ENCODE results near the gene ETNK1.
A peak's percentile ranks its signal among the peaks of the same experiment; 100 is the strongest.
"Not testable (repeated sequence)": the region's sequence is repeated elsewhere in the genome, so short reads cannot be mapped to it uniquely, and the experiment has no call there.

Gene ETNK1

DNA sequence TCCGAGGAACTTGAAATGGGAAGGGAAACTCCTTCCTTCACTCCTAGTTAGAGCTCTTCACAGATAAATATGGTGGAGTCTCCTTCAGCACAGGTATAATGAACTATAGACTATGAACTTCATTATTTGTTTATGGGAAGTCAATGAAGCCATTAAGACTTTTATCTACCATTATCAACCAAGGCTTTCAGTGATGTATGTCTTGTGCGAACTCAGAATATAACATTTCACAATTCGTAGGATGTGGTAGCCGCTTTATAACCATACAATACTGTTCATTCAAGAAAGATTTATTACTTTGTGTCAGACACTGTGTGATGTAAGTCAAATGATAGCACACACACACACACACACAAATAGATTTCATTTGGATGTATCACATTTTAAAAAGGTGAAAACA lies 24.8 kb upstream of the ETNK1 start:
- no peak overlapping the region for H3K4me3 ChIP-seq (ENCODE audit: low read depth in 1 of 5, low read length in 5 of 5)
- no peak overlapping the region for H3K9ac ChIP-seq (ENCODE audit: low read length in 5 of 5)
- H3K36me3 ChIP-seq (ENCODE audit: control insufficient read depth in 5 of 5, insufficient read depth in 5 of 5, low read length in 5 of 5) = no peaks in the 10 kb centered on the region
- no peaks in the 10 kb centered on the region for H3K27me3 ChIP-seq (ENCODE audit: control insufficient read depth in 5 of 5, insufficient read depth in 4 of 5, low read length in 5 of 5)
- H3K27ac ChIP-seq (ENCODE audit: low read depth, low read length) = no peak overlapping the region
- no peaks in the 10 kb centered on the region for H3K9me3 ChIP-seq (ENCODE audit: control insufficient read depth in 5 of 5, low read length in 5 of 5)
- no peaks in the 10 kb centered on the region for H3K4me1 ChIP-seq (ENCODE audit: control insufficient read depth in 5 of 5, insufficient read depth in 5 of 5, low read length in 5 of 5)

DNA sequence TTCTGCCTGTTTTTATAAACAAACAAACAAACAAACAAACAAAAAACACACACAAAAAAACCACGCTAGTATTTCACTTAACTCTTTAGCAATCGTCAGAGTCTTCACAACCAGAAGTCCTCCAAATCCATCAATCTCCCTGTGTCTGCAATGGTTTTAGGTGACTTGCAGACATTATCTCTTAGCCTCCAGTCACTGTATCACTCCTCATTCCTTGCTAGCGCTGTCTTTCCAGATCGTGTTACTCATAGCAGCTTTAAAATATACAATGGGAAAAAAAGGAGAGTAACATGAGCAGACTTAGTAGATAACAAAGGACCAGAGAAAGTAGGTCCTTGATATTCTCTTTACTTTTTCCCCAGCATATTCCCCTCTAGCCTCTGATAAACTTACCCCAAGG lies 15.5 kb upstream of the ETNK1 start:
- H3K27ac ChIP-seq (ENCODE audit: low read depth, low read length) = no peak overlapping the region
- H3K36me3 ChIP-seq (ENCODE audit: control insufficient read depth in 5 of 5, insufficient read depth in 5 of 5, low read length in 5 of 5) = no peaks in the 10 kb centered on the region
- H3K9ac ChIP-seq (ENCODE audit: low read length in 5 of 5) = no peak overlapping the region
- no peaks in the 10 kb centered on the region for H3K4me1 ChIP-seq (ENCODE audit: control insufficient read depth in 5 of 5, insufficient read depth in 5 of 5, low read length in 5 of 5)
- H3K4me3 ChIP-seq (ENCODE audit: low read depth in 1 of 5, low read length in 5 of 5) = no peak overlapping the region
- no peaks in the 10 kb centered on the region for H3K27me3 ChIP-seq (ENCODE audit: control insufficient read depth in 5 of 5, insufficient read depth in 4 of 5, low read length in 5 of 5)
- H3K9me3 ChIP-seq (ENCODE audit: control insufficient read depth in 5 of 5, low read length in 5 of 5) = peaks cover 0 to 17% (median 3%) of the 10 kb centered on the region in 5 donors

DNA sequence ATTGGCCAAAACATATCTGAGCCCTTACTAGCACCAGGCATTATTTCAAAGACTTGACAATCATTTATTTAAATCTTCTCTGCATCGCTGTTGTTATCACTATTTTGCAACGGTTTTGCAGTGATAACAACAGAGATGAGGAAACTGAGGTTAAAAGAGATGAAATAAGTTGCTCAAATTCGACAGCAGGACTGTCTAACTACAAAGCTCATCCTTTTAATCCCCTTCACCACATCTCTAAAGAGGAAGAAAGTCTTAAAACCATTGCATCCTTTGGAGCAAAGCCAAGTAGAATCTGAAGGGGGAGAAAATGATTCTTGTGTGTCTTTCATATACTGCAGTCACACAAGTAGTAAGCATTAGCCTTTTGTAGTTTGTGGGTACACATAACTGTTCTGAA lies 14.8 kb upstream of the ETNK1 start:
- Histone ChIP-seq H3K4me1 (ENCODE audit: control insufficient read depth in 5 of 5, insufficient read depth in 5 of 5, low read length in 5 of 5) (no peaks in the 10 kb centered on the region), H3K27me3 (ENCODE audit: control insufficient read depth in 5 of 5, insufficient read depth in 4 of 5, low read length in 5 of 5) (no peaks in the 10 kb centered on the region), H3K9ac (ENCODE audit: low read length in 5 of 5) (no peak overlapping the region), H3K9me3 (ENCODE audit: control insufficient read depth in 5 of 5, low read length in 5 of 5) (peaks cover 0 to 17% (median 3%) of the 10 kb centered on the region in 5 donors), H3K36me3 (ENCODE audit: control insufficient read depth in 5 of 5, insufficient read depth in 5 of 5, low read length in 5 of 5) (no peaks in the 10 kb centered on the region), H3K4me3 (ENCODE audit: low read depth in 1 of 5, low read length in 5 of 5) (no peak overlapping the region), H3K27ac (ENCODE audit: low read depth, low read length) (no peak overlapping the region)

DNA sequence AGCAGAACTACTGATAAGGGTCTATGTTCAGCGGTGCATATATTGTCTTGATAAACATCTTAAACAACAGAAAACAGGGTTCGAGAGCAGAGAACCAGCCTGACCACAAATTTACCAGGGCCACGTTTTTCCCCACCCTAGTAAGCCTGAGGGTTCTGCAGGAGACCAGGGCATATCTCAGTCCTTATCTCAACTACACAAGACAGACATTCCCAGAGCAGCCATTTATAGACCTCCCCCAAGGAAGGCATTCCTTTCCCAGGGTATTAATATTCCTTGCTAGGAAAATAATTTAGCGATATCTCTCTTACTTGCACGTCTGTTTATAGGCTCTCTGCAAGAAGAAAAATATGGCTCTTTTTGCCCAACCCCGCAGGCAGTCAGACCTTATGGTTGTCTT lies 12.1 kb upstream of the ETNK1 start:
- H3K9ac ChIP-seq (ENCODE audit: low read length in 5 of 5); H3K36me3 ChIP-seq (ENCODE audit: control insufficient read depth in 5 of 5, insufficient read depth in 5 of 5, low read length in 5 of 5); H3K27me3 ChIP-seq (ENCODE audit: control insufficient read depth in 5 of 5, insufficient read depth in 4 of 5, low read length in 5 of 5); H3K27ac ChIP-seq (ENCODE audit: low read depth, low read length); H3K4me3 ChIP-seq (ENCODE audit: low read depth in 1 of 5, low read length in 5 of 5); H3K4me1 ChIP-seq (ENCODE audit: control insufficient read depth in 5 of 5, insufficient read depth in 5 of 5, low read length in 5 of 5): not testable (repeated sequence)
- H3K9me3 ChIP-seq (ENCODE audit: control insufficient read depth in 5 of 5, low read length in 5 of 5) = peaks cover 2 to 18% (median 3%) of the 10 kb centered on the region in 5 donors

DNA sequence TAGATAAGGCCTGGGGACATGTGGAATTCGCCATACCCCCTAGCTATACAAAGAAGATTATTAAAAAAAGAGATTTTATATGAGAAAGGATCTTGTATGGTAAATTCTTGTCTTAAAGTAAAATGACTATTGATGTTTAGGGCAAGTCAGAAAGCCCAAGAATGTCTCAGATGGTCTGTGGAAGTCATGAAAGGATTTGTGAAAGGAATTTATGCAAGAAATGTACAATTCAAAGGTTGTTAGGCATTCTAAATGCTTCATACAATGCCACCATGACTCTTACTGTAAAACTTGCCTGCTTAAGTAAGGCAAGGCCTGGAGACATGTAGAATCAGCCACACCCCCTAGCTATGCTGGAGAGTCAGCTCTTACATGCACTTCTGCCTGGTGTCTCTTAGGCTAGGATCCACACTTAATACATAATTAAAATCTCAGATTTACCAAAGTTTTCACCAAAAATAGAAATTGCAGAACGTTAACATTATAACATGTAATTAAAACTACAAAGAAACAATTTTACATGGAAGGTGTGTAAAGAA lies 8.9 kb upstream of the ETNK1 start:
- Histone ChIP-seq H3K9ac (ENCODE audit: low read length in 5 of 5) (no peak overlapping the region), H3K36me3 (ENCODE audit: control insufficient read depth in 5 of 5, insufficient read depth in 5 of 5, low read length in 5 of 5) (no peaks in the 10 kb centered on the region), H3K4me3 (ENCODE audit: low read depth in 1 of 5, low read length in 5 of 5) (no peak overlapping the region), H3K27me3 (ENCODE audit: control insufficient read depth in 5 of 5, insufficient read depth in 4 of 5, low read length in 5 of 5) (no peaks in the 10 kb centered on the region), H3K27ac (ENCODE audit: low read depth, low read length) (no peak overlapping the region), H3K4me1 (ENCODE audit: control insufficient read depth in 5 of 5, insufficient read depth in 5 of 5, low read length in 5 of 5) (no peaks in the 10 kb centered on the region), H3K9me3 (ENCODE audit: control insufficient read depth in 5 of 5, low read length in 5 of 5) (peaks cover 2 to 18% (median 3%) of the 10 kb centered on the region in 5 donors)

DNA sequence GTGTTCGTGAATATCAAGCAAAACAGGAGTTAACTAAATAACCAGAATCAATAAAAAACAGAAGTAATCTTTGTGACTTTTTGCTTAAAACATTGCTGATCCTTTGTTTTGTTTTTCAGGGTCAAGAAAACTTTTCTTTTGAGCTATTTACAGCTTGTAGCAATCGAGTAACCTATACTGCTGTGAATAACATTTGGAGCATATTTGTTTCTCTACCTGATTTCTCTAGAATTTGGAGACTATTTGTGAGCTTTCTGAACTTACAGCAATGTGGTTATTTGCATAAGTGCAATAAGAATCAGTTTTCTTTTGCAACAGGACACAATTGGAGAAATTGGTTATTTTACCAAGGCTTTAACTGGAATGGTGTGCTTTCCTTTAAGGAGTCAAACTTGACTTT lies 7.3 kb upstream of the ETNK1 start:
- H3K4me3 ChIP-seq (ENCODE audit: low read depth in 1 of 5, low read length in 5 of 5) = no peak overlapping the region
- peaks cover 0 to 14% (median 3%) of the 10 kb centered on the region in 5 donors for H3K9me3 ChIP-seq (ENCODE audit: control insufficient read depth in 5 of 5, low read length in 5 of 5)
- H3K27me3 ChIP-seq (ENCODE audit: control insufficient read depth in 5 of 5, insufficient read depth in 4 of 5, low read length in 5 of 5) = no peaks in the 10 kb centered on the region
- no peaks in the 10 kb centered on the region for H3K4me1 ChIP-seq (ENCODE audit: control insufficient read depth in 5 of 5, insufficient read depth in 5 of 5, low read length in 5 of 5)
- H3K27ac ChIP-seq (ENCODE audit: low read depth, low read length) = no peak overlapping the region
- no peaks in the 10 kb centered on the region for H3K36me3 ChIP-seq (ENCODE audit: control insufficient read depth in 5 of 5, insufficient read depth in 5 of 5, low read length in 5 of 5)
- H3K9ac ChIP-seq (ENCODE audit: low read length in 5 of 5) = no peak overlapping the region

DNA sequence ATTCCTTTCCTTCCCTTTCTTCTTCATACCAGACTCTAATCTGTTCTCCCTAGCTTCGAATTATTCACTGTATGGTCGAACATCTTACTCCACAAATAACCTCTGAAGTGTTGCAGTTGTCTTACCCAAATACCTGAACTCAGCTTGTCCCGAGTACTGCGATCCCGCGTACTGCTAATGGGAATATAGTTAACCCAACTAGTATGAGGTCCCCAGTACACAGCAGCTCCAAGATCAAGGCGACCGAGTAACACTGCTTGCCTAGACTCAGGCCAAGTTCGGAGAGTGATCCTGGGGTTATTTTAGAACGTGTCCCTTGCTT lies 462 bp upstream of the ETNK1 start:
- peaks cover 0 to 43% (median 40%) of the 10 kb centered on the region in 5 donors for H3K4me1 ChIP-seq (ENCODE audit: control insufficient read depth in 5 of 5, insufficient read depth in 5 of 5, low read length in 5 of 5)
- H3K27ac ChIP-seq (ENCODE audit: low read depth, low read length) = peak overlapping the region; percentile 94
- H3K36me3 ChIP-seq (ENCODE audit: control insufficient read depth in 5 of 5, insufficient read depth in 5 of 5, low read length in 5 of 5) = no peaks in the 10 kb centered on the region
- no peaks in the 10 kb centered on the region for H3K27me3 ChIP-seq (ENCODE audit: control insufficient read depth in 5 of 5, insufficient read depth in 4 of 5, low read length in 5 of 5)
- peak overlapping the region in 4 of 5 donors; percentile 89 to 96 (median 90) for H3K9ac ChIP-seq (ENCODE audit: low read length in 5 of 5)
- H3K9me3 ChIP-seq (ENCODE audit: control insufficient read depth in 5 of 5, low read length in 5 of 5) = no peaks in the 10 kb centered on the region
- H3K4me3 ChIP-seq (ENCODE audit: low read depth in 1 of 5, low read length in 5 of 5) = peak overlapping the region; percentile 90 to 99 (median 96)

DNA sequence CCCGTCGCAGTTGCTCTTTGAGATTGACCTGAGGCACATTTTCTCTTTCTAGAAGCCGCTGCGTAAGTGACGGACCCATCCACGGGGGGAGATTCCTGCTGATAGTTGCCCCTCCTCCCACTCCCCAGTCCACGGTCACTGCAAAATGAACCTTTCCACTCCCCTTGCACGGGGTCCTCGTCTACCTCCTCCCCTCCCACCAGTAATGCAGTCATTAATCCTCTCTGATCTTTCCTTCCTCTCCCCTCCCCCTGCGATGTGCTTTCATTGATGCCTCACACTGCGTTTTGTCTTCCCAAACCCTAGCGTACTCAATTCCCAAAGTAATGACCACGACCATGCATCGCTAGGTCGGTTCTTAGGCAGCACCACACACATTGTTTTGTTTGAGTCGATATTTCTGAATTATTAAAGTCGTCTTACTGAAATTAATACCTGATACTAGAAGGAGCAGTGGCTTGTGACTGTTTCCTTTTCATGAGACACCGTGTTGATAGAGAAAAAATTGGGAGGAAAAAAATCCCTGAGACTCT lies 857 bp downstream of the ETNK1 start:
- H3K4me1 ChIP-seq (ENCODE audit: control insufficient read depth in 5 of 5, insufficient read depth in 5 of 5, low read length in 5 of 5) = peaks cover 0 to 43% (median 40%) of the 10 kb centered on the region in 5 donors
- H3K4me3 ChIP-seq (ENCODE audit: low read depth in 1 of 5, low read length in 5 of 5) = peak overlapping the region; percentile 92 to 99 (median 96)
- H3K9me3 ChIP-seq (ENCODE audit: control insufficient read depth in 5 of 5, low read length in 5 of 5) = no peaks in the 10 kb centered on the region
- peak overlapping the region; percentile 94 for H3K27ac ChIP-seq (ENCODE audit: low read depth, low read length)
- H3K9ac ChIP-seq (ENCODE audit: low read length in 5 of 5) = peak overlapping the region; percentile 89 to 96 (median 92)
- H3K36me3 ChIP-seq (ENCODE audit: control insufficient read depth in 5 of 5, insufficient read depth in 5 of 5, low read length in 5 of 5) = no peaks in the 10 kb centered on the region
- H3K27me3 ChIP-seq (ENCODE audit: control insufficient read depth in 5 of 5, insufficient read depth in 4 of 5, low read length in 5 of 5) = no peaks in the 10 kb centered on the region

DNA sequence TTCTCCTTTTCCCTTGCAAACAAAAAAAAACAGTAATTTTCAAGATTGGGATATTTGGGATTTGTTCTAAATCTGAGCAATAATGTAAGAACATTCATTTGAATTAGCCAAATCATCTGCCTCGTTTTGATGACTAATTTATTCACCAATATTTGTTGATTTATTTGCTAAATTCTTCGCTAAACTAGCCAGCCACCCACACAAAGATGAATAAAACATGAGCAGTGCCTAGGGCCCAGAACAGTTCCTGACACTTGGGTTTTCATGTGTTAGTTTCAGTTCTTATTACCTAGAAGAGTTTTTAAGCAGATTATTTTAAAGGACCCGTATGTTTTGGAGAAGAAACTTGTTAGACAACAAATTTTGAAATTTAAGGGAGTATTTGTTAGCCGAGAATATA lies 1.4 kb downstream of the ETNK1 start:
- Histone ChIP-seq H3K27me3 (ENCODE audit: control insufficient read depth in 5 of 5, insufficient read depth in 4 of 5, low read length in 5 of 5) (no peaks in the 10 kb centered on the region), H3K4me1 (ENCODE audit: control insufficient read depth in 5 of 5, insufficient read depth in 5 of 5, low read length in 5 of 5) (peaks cover 0 to 43% (median 40%) of the 10 kb centered on the region in 5 donors), H3K9me3 (ENCODE audit: control insufficient read depth in 5 of 5, low read length in 5 of 5) (no peaks in the 10 kb centered on the region), H3K27ac (ENCODE audit: low read depth, low read length) (peak overlapping the region; percentile 94), H3K9ac (ENCODE audit: low read length in 5 of 5) (peak overlapping the region; percentile 89 to 96 (median 92)), H3K4me3 (ENCODE audit: low read depth in 1 of 5, low read length in 5 of 5) (peak overlapping the region; percentile 92 to 99 (median 96)), H3K36me3 (ENCODE audit: control insufficient read depth in 5 of 5, insufficient read depth in 5 of 5, low read length in 5 of 5) (no peaks in the 10 kb centered on the region)

DNA sequence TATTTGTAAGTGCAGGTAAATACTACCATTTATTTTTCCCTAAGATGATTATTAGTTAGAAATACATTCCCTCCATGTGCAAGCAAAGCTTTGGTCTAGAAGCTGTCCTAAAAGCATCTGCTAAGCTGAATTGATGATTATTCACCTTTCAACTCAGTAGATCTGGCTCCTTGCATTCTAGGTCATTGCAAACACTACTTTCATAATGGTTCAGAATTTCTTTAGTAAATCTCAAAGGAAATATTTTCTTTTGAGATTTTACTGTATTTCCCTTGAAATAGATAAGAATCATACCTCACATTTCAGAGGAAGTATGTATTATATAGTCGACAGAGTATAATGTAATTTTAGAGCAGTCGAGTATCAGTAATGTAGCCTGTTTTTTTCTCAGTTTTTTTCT lies 2.4 kb downstream of the ETNK1 start:
- Histone ChIP-seq H3K27ac (ENCODE audit: low read depth, low read length) (peak overlapping the region; percentile 94), H3K9ac (ENCODE audit: low read length in 5 of 5) (peak overlapping the region in 4 of 5 donors; percentile 3 to 96 (median 90)), H3K9me3 (ENCODE audit: control insufficient read depth in 5 of 5, low read length in 5 of 5) (no peaks in the 10 kb centered on the region), H3K4me3 (ENCODE audit: low read depth in 1 of 5, low read length in 5 of 5) (peak overlapping the region; percentile 18 to 96 (median 35)), H3K27me3 (ENCODE audit: control insufficient read depth in 5 of 5, insufficient read depth in 4 of 5, low read length in 5 of 5) (no peaks in the 10 kb centered on the region), H3K36me3 (ENCODE audit: control insufficient read depth in 5 of 5, insufficient read depth in 5 of 5, low read length in 5 of 5) (no peaks in the 10 kb centered on the region), H3K4me1 (ENCODE audit: control insufficient read depth in 5 of 5, insufficient read depth in 5 of 5, low read length in 5 of 5) (peaks cover 0 to 43% (median 40%) of the 10 kb centered on the region in 5 donors)
